IPS DF 4.7 (cell line): ENCODE results near the gene TMEM52B.
"Not testable (repeated sequence)": the region's sequence is repeated elsewhere in the genome, so short reads cannot be mapped to it uniquely, and the experiment has no call there.

Experiments used
- DNase-seq: peaks from one replicate; pipeline ENCODE4 v3.0.0-alpha.2; 2013; ENCODE audit warnings: low spot score; ENCODE audit errors: extremely low read depth

The TMEM52B gene

GRCh38 chr12:10170216-10170615 is 8.6 kb upstream of the TMEM52B start:
- no peak for DNase-seq

GRCh38 chr12:10171973-10172728 is 6.7 kb upstream of the TMEM52B start, which contains the start of gene OLR1:
OLR1 (minus strand) TSS chr12:10172132; CDS start chr12:10172077, 55 bp downstream.
- no peak for DNase-seq

- no peak for DNase-seq
These were observed 3.7 kb upstream of the TMEM52B start for GRCh38 chr12:10174986-10175614.

GRCh38 chr12:10175846-10176636 is 2.8 kb upstream of the TMEM52B start:
- DNase-seq = no peak

- no peak for DNase-seq
These were observed 947 bp downstream of the TMEM52B start for GRCh38 chr12:10179776-10180181.

GRCh38 chr12:10182354-10183049 is 3.7 kb downstream of the TMEM52B start:
- DNase-seq = no peak

GRCh38 chr12:10184261-10184843 is 5.5 kb downstream of the TMEM52B start:
- DNase-seq = no peak

GRCh38 chr12:10186299-10186698 is 7.5 kb downstream of the TMEM52B start:
- no peak for DNase-seq

GRCh38 chr12:10186958-10187357 is 8.1 kb downstream of the TMEM52B start:
- not testable (repeated sequence) for DNase-seq

GRCh38 chr12:10189653-10190052 is 10.8 kb downstream of the TMEM52B start:
- no peak for DNase-seq

GRCh38 chr12:10190558-10191388 is 11.9 kb downstream of the TMEM52B start:
- no peak for DNase-seq

- DNase-seq = no peak
These were observed 13.0 kb downstream of the TMEM52B start for GRCh38 chr12:10191865-10192264.

- no peak for DNase-seq
These were observed 15.4 kb downstream of the TMEM52B start for GRCh38 chr12:10194160-10194670.

- no peak for DNase-seq
These were observed 17.4 kb downstream of the TMEM52B start for GRCh38 chr12:10196210-10196609.

- no peak for DNase-seq
These were observed 19.0 kb downstream of the TMEM52B start for GRCh38 chr12:10197879-10198278.

GRCh38 chr12:10204495-10204894 is 25.7 kb downstream of the TMEM52B start:
- not testable (repeated sequence) for DNase-seq

- DNase-seq = no peak
These were observed 26.5 kb downstream of the TMEM52B start for GRCh38 chr12:10205220-10205807.

GRCh38 chr12:10207136-10207535 is 28.3 kb downstream of the TMEM52B start:
- DNase-seq = no peak

GRCh38 chr12:10210225-10210624 is 31.4 kb downstream of the TMEM52B start:
- DNase-seq = no peak
